Endothelial cell of hepatic sinusoid (primary cell): ENCODE results near the gene E2F8.

ENCODE experiments used
- in situ Hi-C: cut with HindIII; loops from 2 replicates; pipeline ENCODE4 v1.10.0; 2017; ENCODE audit warnings: low sequenced_read_pairs

E2F8 gene

DNA sequence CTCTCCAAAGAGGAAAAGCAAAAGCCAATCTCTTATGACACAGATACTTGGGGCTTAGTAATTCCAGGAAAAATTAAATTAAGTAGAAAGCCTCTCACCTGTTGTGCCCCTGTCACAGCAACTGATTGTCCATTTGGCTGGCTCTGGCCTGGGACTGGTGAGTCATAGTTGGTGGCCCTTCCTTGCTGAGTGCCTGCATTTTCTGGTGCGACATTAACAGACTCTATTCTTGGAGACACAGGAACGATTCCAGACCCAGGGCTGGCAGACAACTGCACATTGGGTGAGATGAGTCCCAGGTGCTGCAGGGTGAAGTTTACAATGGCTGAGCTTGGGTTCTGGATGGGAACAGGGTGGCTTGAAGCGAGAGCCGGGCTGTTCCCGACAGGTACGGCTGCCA is 15.6 kb downstream of the E2F8 start:
- in situ Hi-C loops: no loop called here

DNA sequence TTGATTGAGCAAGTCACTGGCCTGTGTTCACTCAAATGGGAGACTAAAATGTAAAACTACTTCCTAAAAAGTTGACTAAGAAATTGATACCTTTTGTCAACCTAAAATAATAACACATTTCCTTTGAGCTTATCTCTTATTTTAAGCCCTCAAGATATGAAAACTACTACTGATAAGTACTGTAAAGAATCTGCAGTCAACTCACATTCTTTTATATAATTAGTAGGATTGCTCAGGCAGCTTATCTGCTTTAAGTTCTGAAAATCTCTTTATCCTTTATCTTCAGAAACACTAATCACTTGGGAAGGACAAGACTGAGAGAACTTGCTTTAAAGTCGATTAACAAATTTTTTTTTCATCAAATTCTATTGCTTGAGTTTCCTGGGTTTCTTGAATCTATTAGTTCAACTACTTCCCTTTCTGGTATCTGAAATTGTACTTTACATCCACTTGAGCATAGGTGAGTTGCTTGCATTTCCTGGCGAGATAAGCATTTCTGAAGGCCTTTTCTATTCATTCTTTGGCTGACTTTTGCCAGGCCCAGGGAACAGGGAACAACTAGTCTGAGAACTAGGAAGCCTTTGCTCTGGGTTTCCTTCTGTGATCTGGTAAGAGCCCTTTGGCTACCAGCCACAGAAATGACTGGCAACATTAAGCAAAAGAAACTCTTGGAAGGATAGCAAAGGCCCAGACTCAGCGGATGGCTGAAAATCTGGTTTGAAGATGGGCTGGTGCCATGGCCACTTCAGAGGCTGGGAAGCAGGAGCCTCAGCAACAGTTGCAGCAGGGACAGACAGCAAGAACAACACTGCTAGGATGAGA is 19.6 kb downstream of the E2F8 start:
- in situ Hi-C loops: no loop called here

GRCh38 chr11:19218786-19219460 is 21.8 kb downstream of the E2F8 start:
- in situ Hi-C loops: no loop called here

DNA sequence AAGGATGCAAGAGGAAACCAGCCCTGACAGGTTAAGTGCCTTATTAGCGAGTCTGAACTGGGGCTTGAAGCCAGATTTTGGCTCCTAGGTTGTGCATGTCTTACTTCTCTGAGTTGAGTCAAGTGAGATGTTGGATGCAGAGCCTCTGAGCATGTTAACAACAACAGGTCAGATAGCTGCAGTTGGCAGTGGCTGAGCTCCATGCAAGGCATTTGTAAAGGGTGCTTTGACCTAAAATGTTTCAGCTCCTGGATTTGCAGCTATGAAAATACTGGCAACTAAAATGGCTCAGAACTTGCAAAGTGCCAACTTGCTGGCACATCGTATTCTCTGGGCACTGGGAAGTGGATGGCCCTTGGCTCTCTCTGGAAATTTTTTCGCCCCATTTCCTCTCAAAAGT is 22.5 kb downstream of the E2F8 start:
- in situ Hi-C loops: no loop called here

GRCh38 chr11:19216709-19217374 is 23.9 kb downstream of the E2F8 start:
- in situ Hi-C loops: no loop called here

DNA sequence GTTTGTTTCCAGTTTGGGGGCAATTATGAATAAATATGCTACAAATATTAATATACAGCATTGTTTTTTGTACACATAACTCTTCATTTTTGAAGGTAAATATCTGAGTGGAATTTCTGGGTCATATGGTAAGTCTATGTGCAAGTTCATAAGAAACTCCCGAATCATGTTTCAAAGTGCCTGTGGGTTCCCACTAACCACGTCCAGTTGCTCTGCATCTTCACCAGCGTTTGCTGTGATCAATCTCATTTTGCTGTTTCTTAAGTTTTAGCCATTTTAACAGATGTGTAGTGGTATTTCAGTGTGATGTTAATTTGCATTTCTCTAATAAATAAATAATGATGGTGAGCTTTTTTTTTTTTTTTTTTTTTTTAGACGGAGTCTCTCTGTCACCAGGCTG is 24.7 kb downstream of the E2F8 start:
- in situ Hi-C loops: no loop called here

GRCh38 chr11:19209617-19210370 is 31.0 kb downstream of the E2F8 start:
- in situ Hi-C loops: no loop called here

DNA sequence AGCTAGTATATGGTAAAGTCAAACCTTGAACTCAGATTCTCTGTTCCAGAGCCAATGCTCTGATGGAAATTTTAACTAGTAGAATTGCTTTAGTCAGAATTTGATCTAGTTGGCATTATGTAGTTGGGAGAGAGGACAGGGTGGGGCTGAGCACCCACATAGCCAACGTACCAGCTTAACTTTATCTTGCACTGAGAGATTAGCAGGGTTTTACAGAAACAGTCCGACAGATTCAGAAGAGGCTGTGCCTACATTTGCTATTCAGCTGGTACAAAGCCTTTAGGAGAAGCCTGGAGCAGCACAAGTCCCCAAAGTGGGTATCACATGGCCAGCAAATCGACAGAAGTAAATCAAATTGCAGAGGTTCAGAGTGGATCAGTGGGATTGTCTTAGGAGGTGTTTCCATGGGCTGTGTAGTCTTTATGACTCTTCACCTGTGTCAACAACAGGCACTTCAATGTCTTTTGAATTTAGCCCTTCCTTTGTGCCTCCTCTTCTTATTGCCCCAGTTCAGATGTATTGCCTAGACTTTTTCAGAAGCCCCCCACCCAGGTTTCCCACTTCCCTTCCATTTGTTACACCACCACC is 31.7 kb downstream of the E2F8 start:
- in situ Hi-C loops: no loop called here

DNA sequence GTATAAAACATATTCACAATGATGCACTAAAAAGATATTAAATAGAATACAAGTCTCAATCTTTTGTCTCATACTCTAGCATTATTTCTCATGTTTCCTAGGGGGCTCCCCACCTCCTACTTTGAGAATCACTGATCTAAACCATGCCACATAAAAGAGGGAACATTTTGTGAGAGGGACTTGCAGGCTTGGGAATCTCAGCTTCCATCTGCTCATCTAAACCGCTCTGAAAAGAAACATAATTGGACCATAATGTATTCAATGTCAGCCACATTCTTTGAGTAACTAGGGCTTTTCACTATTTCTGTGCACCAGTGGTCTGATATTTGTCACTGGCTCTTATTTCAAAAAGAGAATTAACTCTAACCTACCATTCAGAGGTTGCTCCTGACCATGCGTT is 32.6 kb downstream of the E2F8 start:
- in situ Hi-C loops: no loop called here

GRCh38 chr11:19204836-19205235 is 35.9 kb downstream of the E2F8 start:
- in situ Hi-C loops: no loop called here

DNA sequence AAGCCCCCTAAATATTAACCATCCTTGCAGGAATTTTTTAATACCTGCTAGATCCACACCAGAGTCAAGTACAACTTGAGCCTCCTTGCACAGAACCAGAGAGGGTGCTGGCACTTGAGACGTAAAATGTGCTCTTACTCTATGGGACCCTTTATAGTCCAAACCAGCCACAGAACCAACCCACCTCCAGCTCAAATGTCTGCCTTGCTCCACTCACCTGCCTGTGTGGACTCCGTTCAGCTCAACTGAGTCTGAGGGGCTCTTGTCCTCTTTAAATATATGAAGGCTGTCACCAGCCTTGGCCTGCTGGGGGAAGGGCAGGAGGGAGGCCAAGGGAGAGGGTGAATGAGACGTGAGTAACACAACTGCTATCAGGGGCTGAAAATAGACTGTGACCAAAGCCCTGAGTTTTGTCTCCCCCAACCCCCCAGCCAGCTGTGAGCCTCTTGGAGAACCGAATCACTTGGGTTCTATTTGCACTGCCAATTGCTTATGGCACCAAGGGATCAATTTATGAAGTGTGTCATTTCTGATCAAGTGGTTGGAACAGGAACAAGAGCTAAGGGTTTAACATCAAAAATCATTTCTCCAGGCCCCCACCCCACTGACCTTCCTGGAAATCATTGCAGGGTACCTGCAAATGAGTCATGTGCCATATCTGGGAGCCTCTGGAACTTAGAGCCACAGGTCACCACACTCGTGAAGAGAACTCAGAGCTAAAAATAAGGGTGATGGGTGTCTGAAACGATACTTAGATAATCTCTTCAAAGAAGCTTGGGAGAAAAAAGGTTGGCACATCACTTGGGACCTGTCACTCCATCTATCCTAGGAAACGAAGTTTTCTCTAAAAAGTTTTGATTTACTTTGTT is 38.8 kb downstream of the E2F8 start, which contains the start of gene CSRP3:
Gene CSRP3, minus strand, starts transcription at position 247 of the 869 bp plus-strand sequence. CDS start 9,535 bp downstream, outside the sequence.
- in situ Hi-C loops: no loop called here

GRCh38 chr11:19200410-19201201 is 40.1 kb downstream of the E2F8 start:
- in situ Hi-C loops: no loop called here

DNA sequence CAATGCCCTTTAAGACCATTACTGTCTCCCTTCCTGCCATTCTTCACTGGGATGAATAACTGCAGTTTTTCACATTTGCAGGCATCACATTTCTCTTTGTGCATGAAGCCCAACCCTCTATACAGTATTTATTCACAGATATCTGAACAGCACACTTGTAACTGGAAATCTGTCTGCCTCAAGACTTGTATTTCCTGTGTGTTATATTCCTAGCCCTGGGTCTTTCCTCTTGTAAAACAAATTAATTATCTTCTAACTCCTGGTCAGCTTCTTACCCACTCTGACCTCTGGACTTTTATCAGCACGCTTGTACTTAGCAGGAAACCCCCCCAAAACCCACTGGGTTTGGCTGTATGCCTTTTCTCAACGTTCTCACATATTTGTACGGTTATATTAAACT is 41.0 kb downstream of the E2F8 start:
- in situ Hi-C loops: no loop called here

GRCh38 chr11:19199048-19199447 is 41.7 kb downstream of the E2F8 start:
- in situ Hi-C loops: no loop called here

GRCh38 chr11:19196432-19196831 is 44.3 kb downstream of the E2F8 start:
- in situ Hi-C loops: no loop called here

GRCh38 chr11:19194620-19195308 is 46.0 kb downstream of the E2F8 start:
- in situ Hi-C loops: no loop called here

DNA sequence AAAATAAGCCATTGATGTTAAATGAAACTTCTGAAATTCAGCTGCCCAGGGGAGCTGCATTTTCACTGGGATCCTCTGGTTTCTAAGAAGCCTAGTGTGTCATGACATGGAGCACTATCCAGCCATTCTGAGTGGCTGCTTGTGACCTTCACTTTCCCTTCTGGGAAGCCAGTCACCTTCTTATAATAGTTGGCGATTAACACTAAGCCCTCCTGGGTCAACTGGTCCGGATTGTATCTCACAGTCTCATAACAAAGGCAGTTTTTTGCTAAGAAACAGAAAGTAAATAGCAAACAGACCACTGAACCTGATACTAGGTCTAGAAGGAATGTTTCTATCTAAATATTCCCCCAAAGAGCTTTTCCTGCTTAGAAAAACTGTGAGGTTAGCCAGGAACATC is 46.8 kb downstream of the E2F8 start:
- in situ Hi-C loops: no loop called here

DNA sequence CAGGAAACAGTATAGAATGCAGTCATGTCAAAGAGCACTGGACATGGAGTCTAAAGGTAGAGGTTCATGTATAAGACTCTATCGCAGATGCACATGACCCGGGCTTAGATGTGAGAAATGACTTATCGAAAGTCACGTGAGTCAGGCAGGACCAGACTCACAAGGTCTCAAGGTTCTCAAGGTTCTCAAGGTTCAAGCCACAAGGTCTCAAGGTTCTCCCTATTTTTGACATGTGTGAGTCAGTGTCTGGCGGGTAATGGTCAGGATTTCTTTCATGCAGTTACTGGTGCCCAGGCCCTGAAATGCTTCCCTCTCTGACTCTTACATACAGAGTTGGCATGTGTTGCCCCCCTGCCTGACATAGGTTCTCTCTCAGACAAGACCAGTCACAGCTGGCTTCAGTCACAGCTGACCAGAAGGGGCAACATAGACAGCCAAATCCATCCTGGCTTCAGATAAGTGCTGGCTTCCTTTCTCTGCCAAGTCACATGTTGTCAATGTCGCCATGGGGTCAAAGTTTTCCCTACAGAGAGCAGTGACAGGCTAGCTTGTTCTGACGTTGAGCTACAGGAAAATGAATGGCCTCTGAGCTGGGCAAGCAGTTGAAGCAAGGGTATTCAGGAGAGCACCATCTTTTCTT is 49.1 kb downstream of the E2F8 start:
- in situ Hi-C loops: no loop called here
